K562 (cell line): ENCODE results near the gene PACSIN1. TPM values are rescaled to one million over a fixed set of nuclear protein-coding genes. Genes with fewer than 3 reads are reported as not detected.

Source experiments
- ATAC-seq: fragments of 200-7000 bp; cut with Tn5 transposase; 3 replicates; pipeline ENCODE4 v1.9.1; 2020; ENCODE audit warnings: moderate library complexity
- BruUV-seq: library from RNA; stranded (reverse); fragments of 400-500 nt; replicated peaks from 2 replicates; lab custom pipeline; 2021; lab: Mats Ljungman, UMichigan
- CTCF ChIA-PET: fragments of 300-600 bp; formaldehyde crosslinking; extraction: SDS; loops from one replicate; lab custom pipeline; 2021; ENCODE audit warnings: low intra/inter-chr PET ratio; lab: Yijun Ruan, JAX
- POLR2A ChIA-PET: fragments of 300-600, 350-650 bp; sonication (Branson Sonifier 250); formaldehyde crosslinking; extraction: SDS; loops from one replicate; lab custom pipeline; 2021; ENCODE audit warnings: antibody characterized with exemption, inconsistent platforms; lab: Yijun Ruan, JAX
- DNase-seq, 4 experiments: peaks; one replicate each; pipeline versions ENCODE4 v3.0.0 to v3.0.0-alpha.2; 2011 to 2018; ENCODE audit warnings: low spot score in 3 of 4, mixed read lengths in 3 of 4; ENCODE audit errors: extremely low read depth in 1 of 4
- FAIRE-seq: peaks from 2 replicates; lab custom pipeline; 2011; peaks lifted over from hg19 to GRCh38; lab: Jason Lieb, UNC
- H2AFZ ChIP-seq: 2 replicates; pipeline ENCODE4 v1.6.0; 2011; ENCODE audit warnings: low read depth, low read length, control low read depth, inconsistent platforms
- H3K27ac ChIP-seq: fragments of 200-600 bp; 3 replicates; pipeline ENCODE4 v1.8.0; 2011; ENCODE audit warnings: low read depth, mild to moderate bottlenecking, control low read depth, inconsistent platforms, low read length, moderate library complexity, mixed read lengths; ENCODE audit errors: extremely low read depth
- H3K27me3 ChIP-seq, 2 experiments: fragments of 300-600 bp in 1 of 2; 2 replicates in 1 of 2; 3 replicates in 1 of 2; pipeline versions ENCODE4 v1.6.0 to v1.8.0; 2011; ENCODE audit warnings: inconsistent platforms in 2 of 2, low read length in 2 of 2, mild to moderate bottlenecking in 1 of 2, mixed read lengths in 1 of 2, moderate library complexity in 1 of 2; ENCODE audit not compliant: control insufficient read depth in 2 of 2, insufficient read depth in 2 of 2
- H3K36me3 ChIP-seq: fragments of 300-600 bp; 3 replicates; pipeline ENCODE4 v1.8.0; 2011; ENCODE audit warnings: mild to moderate bottlenecking, low read length, inconsistent platforms; ENCODE audit not compliant: control insufficient read depth, insufficient read depth
- H3K4me1 ChIP-seq, 2 experiments: fragments of 200-600 bp in 1 of 2; replicated peaks in 1 of 2; 2 replicates in 1 of 2; 3 replicates in 1 of 2; pipeline versions ENCODE4 v1.5.1 to v1.8.0; 2011; ENCODE audit warnings: inconsistent platforms in 2 of 2, low read length in 2 of 2, mild to moderate bottlenecking in 1 of 2, mixed read lengths in 1 of 2, moderate library complexity in 1 of 2; ENCODE audit not compliant: control insufficient read depth in 2 of 2, insufficient read depth in 2 of 2
- H3K4me2 ChIP-seq: 2 replicates; pipeline ENCODE4 v1.6.1; 2011; ENCODE audit warnings: low read length, control low read depth, inconsistent platforms, mixed read lengths; ENCODE audit not compliant: insufficient read depth
- H3K4me3 ChIP-seq: fragments of 200-600 bp; sonication (generic), shearing (Covaris generic); 2 replicates; pipeline ENCODE4 v1.5.1; 2016; ENCODE audit warnings: control low read depth, inconsistent platforms
- H3K79me2 ChIP-seq: fragments of 200-600 bp; 3 replicates; pipeline ENCODE4 v1.8.0; 2011; ENCODE audit warnings: low read length, inconsistent platforms; ENCODE audit not compliant: control insufficient read depth, insufficient read depth
- H3K9ac ChIP-seq, 2 experiments: 2 replicates each; pipeline versions ENCODE4 v1.6.0 to v1.6.1; 2011; ENCODE audit warnings: low read depth in 2 of 2, low read length in 2 of 2, control low read depth in 1 of 2, inconsistent platforms in 1 of 2, mild to moderate bottlenecking in 1 of 2, mixed read lengths in 1 of 2; ENCODE audit not compliant: insufficient read depth in 1 of 2
- H3K9me1 ChIP-seq: one replicate; pipeline ENCODE4 v1.6.0; 2011; ENCODE audit warnings: inconsistent platforms, mild to moderate bottlenecking, low read length, moderate library complexity; ENCODE audit not compliant: control insufficient read depth, insufficient read depth
- H3K9me3 ChIP-seq: replicated peaks from 2 replicates; pipeline ENCODE4 v1.5.1; 2011; ENCODE audit warnings: low read depth, low read length, inconsistent platforms; ENCODE audit not compliant: control insufficient read depth, insufficient read depth
- H4K20me1 ChIP-seq: replicated peaks from 2 replicates; pipeline ENCODE4 v1.6.1; 2011; ENCODE audit warnings: low read length, inconsistent platforms, mixed read lengths; ENCODE audit not compliant: control insufficient read depth, insufficient read depth
- ASH1L ChIP-seq: fragments of 450-650 bp; IDR thresholded peaks from 2 replicates; pipeline ENCODE4 v1.6.1; 2018; ENCODE audit warnings: borderline replicate concordance, mild to moderate bottlenecking, low read depth; ENCODE audit not compliant: partially characterized antibody
- ATF1 ChIP-seq, 2 experiments: fragments of 450-650 bp in 1 of 2; IDR thresholded peaks; 2 replicates each; pipeline ENCODE4 v1.6.1; 2016; ENCODE audit warnings: missing compliant biosample characterization in 1 of 2, missing genetic modification characterization in 1 of 2
- CBX5 ChIP-seq: IDR thresholded peaks from 2 replicates; pipeline ENCODE4 v1.6.1; 2014; ENCODE audit warnings: low read depth, borderline replicate concordance
- GTF2A2 ChIP-seq: IDR thresholded peaks from 2 replicates; pipeline ENCODE4 v1.6.1; 2016; ENCODE audit warnings: mild to moderate bottlenecking, missing genetic modification characterization, missing compliant biosample characterization
- HLTF ChIP-seq: fragments of 450-650 bp; IDR thresholded peaks from 2 replicates; pipeline ENCODE4 v1.6.1; 2016
- HNRNPLL ChIP-seq: fragments of 200-400 bp; formaldehyde crosslinking; IDR thresholded peaks from 2 replicates; pipeline ENCODE4 v1.6.1; 2017; ENCODE audit warnings: low read length, low read depth, mild to moderate bottlenecking; ENCODE audit not compliant: poor library complexity, severe bottlenecking
- LEF1 ChIP-seq: fragments of 450-650 bp; IDR thresholded peaks from 2 replicates; pipeline ENCODE4 v1.6.1; 2016; ENCODE audit warnings: mild to moderate bottlenecking
- MCM5 ChIP-seq: fragments of 450-650 bp; IDR thresholded peaks from 2 replicates; pipeline ENCODE4 v1.6.1; 2016; ENCODE audit warnings: low read depth
- NFYB ChIP-seq: IDR thresholded peaks from 2 replicates; pipeline ENCODE4 v1.6.1; 2011; ENCODE audit warnings: mild to moderate bottlenecking, moderate library complexity; ENCODE audit not compliant: insufficient read length; ENCODE audit errors: extremely low read depth
- POLR2AphosphoS2 ChIP-seq: IDR thresholded peaks from 2 replicates; pipeline ENCODE4 v1.6.1; 2012; ENCODE audit warnings: low read length, improper control_type of control experiment
- SAP30 ChIP-seq: fragments of 200-600 bp; sonication (generic); IDR thresholded peaks from 2 replicates; pipeline ENCODE4 v1.6.1; 2012; ENCODE audit warnings: borderline replicate concordance, low read depth, mild to moderate bottlenecking, moderate library complexity, low read length, control low read depth, inconsistent platforms; ENCODE audit not compliant: insufficient read depth, poor library complexity, severe bottlenecking
- TCF7L2 ChIP-seq: fragments of 150-350 bp; IDR thresholded peaks from 2 replicates; pipeline ENCODE4 v1.6.1; 2016; ENCODE audit warnings: low read depth, mild to moderate bottlenecking, low read length, moderate library complexity
- WGBS: fragments of 100-300 bp; shearing (Covaris generic); methylation state at CpG from one replicate; pipeline ENCODE4 v1.1.6; 2016; ENCODE audit warnings: low coverage, mixed read lengths; ENCODE audit not compliant: insufficient coverage; ENCODE audit errors: missing lambda C conversion rate; 5-methylcytosine and 5-hydroxymethylcytosine counted together
- in situ Hi-C: fragments of 300-500 bp; cut with MboI; formaldehyde crosslinking; loops from 4 replicates; pipeline ENCODE4 v1.15.0; 2018; ENCODE audit warnings: inconsistent platforms, mixed read lengths
- intact Hi-C: fragments of 100-400 bp; cut with micrococcal nuclease; formaldehyde crosslinking; loops from 2 replicates; pipeline ENCODE4 v1.14.2; 2022
- polyA plus RNA-seq, 8 experiments: library from polyadenylated mRNA; depleted of rRNA in 4 of 8; stranded (reverse) in 5 of 8; unstranded in 3 of 8; fragments of >200 nt; fragmentation: Nextera tagmentation in 2 of 8; fragmentation: Illumina TruSeq in 1 of 8; extraction: Ambion mirVana in 2 of 8; extraction: Trizol in 1 of 8; gene quantifications; 2 replicates each; pipeline versions ENCODE4 v1.2.1 to v1.2.3, GENCODE V29; 2011 to 2014; ENCODE audit warnings: inconsistent platforms in 1 of 8, missing spikeins in 1 of 8
- total RNA-seq, 7 experiments: library from RNA; depleted of rRNA in 6 of 7; stranded (reverse); fragments of >200 nt in 6 of 7; fragmentation: Illumina TruSeq in 2 of 7; extraction: Trizol in 2 of 7; gene quantifications; 2 replicates each; pipeline versions ENCODE4 v1.2.1 to v1.2.3, GENCODE V29; 2011 to 2021; ENCODE audit warnings: low replicate concordance in 1 of 7
- TF ChIP-seq, protein P1 (sequence below): sonication (generic); formaldehyde crosslinking; IDR thresholded peaks from 2 replicates; pipeline ENCODE4 v1.8.0; 2022; ENCODE audit warnings: mild to moderate bottlenecking, missing genetic modification reagents

The PACSIN1 gene
- total and polyA plus RNA-seq, 9 of the 15 experiments (the other 6 are each of a cell fraction or from before 2014, with no cell fraction given) = 0.01 to 1.7 (median 0.45) TPM

DNA sequence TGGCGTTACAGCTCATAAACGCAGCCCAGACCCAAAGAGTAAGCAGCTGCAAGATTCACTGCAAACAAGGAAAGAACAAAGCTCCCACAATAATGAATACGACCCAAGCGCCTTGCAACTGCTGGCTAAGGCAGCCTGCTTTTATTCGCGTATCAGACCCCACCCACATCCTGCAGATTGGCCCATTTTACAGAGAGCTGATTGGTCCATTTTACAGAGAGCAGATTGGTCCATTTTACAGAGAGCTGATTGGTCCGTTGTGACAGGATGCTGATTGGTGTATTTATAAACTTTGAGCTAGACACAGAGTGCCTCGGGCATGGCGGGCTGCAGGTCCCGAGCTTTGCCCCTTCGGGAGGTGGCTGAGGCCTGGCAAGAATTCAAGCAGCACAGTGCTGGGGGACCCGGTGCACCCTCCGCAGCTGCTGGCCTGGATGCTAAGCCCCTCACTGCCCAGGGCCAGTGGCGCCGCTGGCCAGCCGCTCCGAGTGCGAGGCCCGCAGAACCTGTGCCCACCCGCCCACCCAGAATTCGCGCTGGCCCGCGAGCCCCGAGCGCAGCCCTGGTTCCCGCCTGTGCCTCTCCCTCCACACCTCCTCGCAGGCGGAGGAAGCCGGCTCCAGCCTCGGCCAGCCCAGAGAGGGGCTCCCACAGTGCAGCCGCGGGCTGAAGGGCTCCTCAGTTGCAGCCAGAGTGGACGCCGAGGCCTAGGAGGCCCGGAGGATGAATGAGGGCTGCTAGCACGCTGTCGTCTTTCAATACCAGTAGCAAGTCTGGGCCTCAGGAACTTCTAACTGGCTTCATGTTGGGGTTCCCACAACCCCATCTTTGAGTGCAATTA is 28.9 kb upstream of the PACSIN1 start:
- ATAC-seq = no peak
- Histone ChIP-seq H4K20me1 (no peaks in the 10 kb centered on the region), H3K27ac (no peak overlapping the region), H3K4me2 (no peak overlapping the region), H3K79me2 (no peaks in the 10 kb centered on the region), H3K36me3 (no peaks in the 10 kb centered on the region), H3K9me3 (peaks cover 2% of the 10 kb centered on the region; the same call in 1 of the 2 replicates), H3K4me1 (no peaks in the 10 kb centered on the region), H3K4me3 (no peak overlapping the region), H3K27me3 (no peaks in the 10 kb centered on the region), H3K9ac (no peak overlapping the region), H3K9me1 (no peaks in the 10 kb centered on the region), H2AFZ (peak overlapping the region; percentile 7; the same call in 1 of the 2 replicates)
- no peak for FAIRE-seq
- intact Hi-C loops = no loop called here
- peak; percentile 57; the same call in 1 of the 2 replicates for TF ChIP-seq HLTF
- no peak for TF ChIP-seq ASH1L
- TF ChIP-seq NFYB = peak; percentile 41
- peak; percentile 47 for TF ChIP-seq CBX5
- POLR2A ChIA-PET = interaction anchor here (0.7 to 3.2 kb wide), 5 partner anchors 8 to 23 kb away, joined by 3 to 15 read pairs (median 3); partner anchors contain the start of gene RPS10
- 57% methylated on average over 19 of the region's 38 CpGs for WGBS
- DNase-seq = no peak
- BruUV-seq = no TSS peak
- CTCF ChIA-PET = no interaction called here
- in situ Hi-C loops = no loop called here

DNA sequence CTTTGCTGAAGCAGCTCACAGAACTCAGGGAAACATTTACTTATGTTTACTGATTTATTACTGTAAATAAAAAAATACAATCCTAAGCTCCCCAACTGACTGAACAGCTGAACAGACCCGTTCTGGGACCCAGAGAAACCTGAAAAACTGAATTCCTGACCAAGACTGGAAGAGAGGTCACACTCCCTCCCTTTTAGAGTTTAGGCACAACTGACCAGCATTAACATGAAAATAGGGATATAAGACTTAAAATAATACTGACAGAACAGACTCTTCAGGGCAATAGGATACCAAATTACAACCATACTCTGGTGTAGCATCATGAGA is 28.3 kb upstream of the PACSIN1 start:
- ATAC-seq (no peak), FAIRE-seq (no peak), DNase-seq (no peak)
- H3K27ac ChIP-seq = no peak overlapping the region
- H3K27me3 ChIP-seq = no peaks in the 10 kb centered on the region
- no peak overlapping the region for H3K4me3 ChIP-seq
- H3K4me2 ChIP-seq = no peak overlapping the region
- H4K20me1 ChIP-seq = no peaks in the 10 kb centered on the region
- POLR2A ChIA-PET = interaction anchor here (0.5 to 1.8 kb wide), 3 partner anchors 9 to 654 kb away, joined by 3 to 5 read pairs (median 4); no protein-coding TSS in a partner anchor
- in situ Hi-C loops (no loop called here), intact Hi-C loops (no loop called here)
- no peaks in the 10 kb centered on the region for H3K79me2 ChIP-seq
- no TSS peak for BruUV-seq
- 0% methylated on average over 1 of the region's 1 CpG for WGBS
- H3K36me3 ChIP-seq = no peaks in the 10 kb centered on the region
- peaks cover 2% of the 10 kb centered on the region; the same call in 1 of the 2 replicates for H3K9me3 ChIP-seq
- H3K9ac ChIP-seq = no peak overlapping the region
- H2AFZ ChIP-seq = no peak overlapping the region
- H3K4me1 ChIP-seq = no peaks in the 10 kb centered on the region
- CTCF ChIA-PET = no interaction called here
- no peaks in the 10 kb centered on the region for H3K9me1 ChIP-seq
- no peak for TF ChIP-seq POLR2AphosphoS2
- TF ChIP-seq LEF1 = no peak
- TF ChIP-seq TCF7L2 = no peak
- TF ChIP-seq ATF1 (CRISPR knock-in tag; IDR thresholded peaks at IDR 0.05) = no peak
- TF ChIP-seq ATF1 (tag; IDR thresholded peaks at IDR 0.05) = no peak
- TF ChIP-seq HNRNPLL = no peak
- no peak for TF ChIP-seq GTF2A2
- TF ChIP-seq MCM5 = no peak
- TF ChIP-seq, protein P1, sequence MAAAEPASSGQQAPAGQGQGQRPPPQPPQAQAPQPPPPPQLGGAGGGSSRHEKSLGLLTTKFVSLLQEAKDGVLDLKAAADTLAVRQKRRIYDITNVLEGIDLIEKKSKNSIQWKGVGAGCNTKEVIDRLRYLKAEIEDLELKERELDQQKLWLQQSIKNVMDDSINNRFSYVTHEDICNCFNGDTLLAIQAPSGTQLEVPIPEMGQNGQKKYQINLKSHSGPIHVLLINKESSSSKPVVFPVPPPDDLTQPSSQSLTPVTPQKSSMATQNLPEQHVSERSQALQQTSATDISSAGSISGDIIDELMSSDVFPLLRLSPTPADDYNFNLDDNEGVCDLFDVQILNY (CRISPR knock-in tag) = no peak
- no peak for TF ChIP-seq SAP30
